ENCODE results near the gene OLFM1.
"Not testable (repeated sequence)": the region's sequence is repeated elsewhere in the genome, so short reads cannot be mapped to it uniquely, and the experiment has no call there.

Gene OLFM1

GRCh38 chr9:135061441-135061840 lies 26.0 kb upstream of the OLFM1 start:
- DNase-seq: peak; percentile 4

- DNase-seq: no peak
Measured at GRCh38 chr9:135062254-135062653, 25.2 kb upstream of the OLFM1 start.

GRCh38 chr9:135063466-135063865 lies 24.0 kb upstream of the OLFM1 start:
- DNase-seq: not testable (repeated sequence)

- DNase-seq: not testable (repeated sequence)
Measured at GRCh38 chr9:135063888-135064287, 23.6 kb upstream of the OLFM1 start.

GRCh38 chr9:135065151-135065550 lies 22.3 kb upstream of the OLFM1 start:
- DNase-seq: peak; percentile 10

GRCh38 chr9:135065804-135066203 lies 21.7 kb upstream of the OLFM1 start:
- DNase-seq: no peak

GRCh38 chr9:135066291-135066690 lies 21.2 kb upstream of the OLFM1 start:
- DNase-seq: peak; percentile 5

- DNase-seq: no peak
Measured at GRCh38 chr9:135067096-135067710, 20.3 kb upstream of the OLFM1 start.

GRCh38 chr9:135068776-135069415 lies 18.6 kb upstream of the OLFM1 start:
- DNase-seq: peak; percentile 6

GRCh38 chr9:135069558-135070197 lies 17.8 kb upstream of the OLFM1 start:
- peak; percentile 7 for DNase-seq

- peak; percentile 14 for DNase-seq
Measured at GRCh38 chr9:135070198-135070951, 17.1 kb upstream of the OLFM1 start.

GRCh38 chr9:135070964-135071735 lies 16.3 kb upstream of the OLFM1 start:
- DNase-seq: peak; percentile 8

GRCh38 chr9:135073081-135073740 lies 14.3 kb upstream of the OLFM1 start:
- DNase-seq: no peak

GRCh38 chr9:135073741-135074305 lies 13.6 kb upstream of the OLFM1 start:
- peak; percentile 14 for DNase-seq

- DNase-seq: peak; percentile 16
Measured at GRCh38 chr9:135074354-135075233, 12.9 kb upstream of the OLFM1 start.

- DNase-seq: peak; percentile 30
Measured at GRCh38 chr9:135075234-135076142, 12.0 kb upstream of the OLFM1 start.

GRCh38 chr9:135076143-135076875 lies 11.2 kb upstream of the OLFM1 start:
- peak; percentile 11 for DNase-seq

GRCh38 chr9:135076876-135077430 lies 10.5 kb upstream of the OLFM1 start:
- DNase-seq: peak; percentile 9
